K562 (cell line): ENCODE results near the gene CCR5AS.

ENCODE experiments used
- CHD2 ChIP-seq: IDR thresholded peaks from 2 replicates; pipeline ENCODE4 v1.6.1; 2011; ENCODE audit warnings: low read depth, low read length
- DIDO1 ChIP-seq: fragments of 450-650 bp; IDR thresholded peaks from 2 replicates; pipeline ENCODE4 v1.6.1; 2016; ENCODE audit warnings: low read depth, missing biosample characterization, missing genetic modification characterization
- E2F6 ChIP-seq, 2 experiments: IDR thresholded peaks; 2 replicates each; pipeline ENCODE4 v1.6.1; 2011; ENCODE audit warnings: borderline replicate concordance in 1 of 2, control low read depth in 1 of 2, low read depth in 1 of 2, low read length in 1 of 2, mild to moderate bottlenecking in 1 of 2, mixed read lengths in 1 of 2, moderate library complexity in 1 of 2; ENCODE audit not compliant: insufficient read depth in 1 of 2, insufficient read length in 1 of 2, poor library complexity in 1 of 2, severe bottlenecking in 1 of 2; ENCODE audit errors: extremely low read depth in 1 of 2
- FOXK1 ChIP-seq: sonication (generic); formaldehyde crosslinking; IDR thresholded peaks from 2 replicates; pipeline ENCODE4 v1.8.0; 2022; ENCODE audit warnings: missing genetic modification reagents, mild to moderate bottlenecking, borderline replicate concordance
- FOXP1 ChIP-seq: sonication (generic); formaldehyde crosslinking; IDR thresholded peaks from 2 replicates; pipeline ENCODE4 v1.8.0; 2022; ENCODE audit warnings: mild to moderate bottlenecking, missing genetic modification reagents
- NR0B1 ChIP-seq: fragments of 450-650 bp; IDR thresholded peaks from one replicate; pipeline ENCODE4 v1.6.1; 2018; ENCODE audit warnings: mild to moderate bottlenecking, moderate library complexity; ENCODE audit not compliant: partially characterized antibody
- POLR2A ChIP-seq: fragments of 450-650 bp; conservative IDR thresholded peaks from 2 replicates; pipeline ENCODE4 v1.6.1; 2016
- ZC3H8 ChIP-seq: fragments of 450-650 bp; IDR thresholded peaks from 2 replicates; pipeline ENCODE4 v1.6.1; 2017
- ZNF785 ChIP-seq: fragments of 250-450 bp; sonication (Bioruptor Pico); IDR thresholded peaks from 2 replicates; pipeline ENCODE4 v1.4.0; 2020; ENCODE audit warnings: mild to moderate bottlenecking
- TF ChIP-seq, protein P1 (sequence below): fragments of 250-450 bp; sonication (Bioruptor Pico); IDR thresholded peaks from 2 replicates; pipeline ENCODE4 v1.4.0; 2020; ENCODE audit warnings: borderline replicate concordance

CCR5AS gene

GRCh38 chr3:46454209-46454595, 47.3 kb upstream of the CCR5AS start (continued):
- TF ChIP-seq, protein P1, sequence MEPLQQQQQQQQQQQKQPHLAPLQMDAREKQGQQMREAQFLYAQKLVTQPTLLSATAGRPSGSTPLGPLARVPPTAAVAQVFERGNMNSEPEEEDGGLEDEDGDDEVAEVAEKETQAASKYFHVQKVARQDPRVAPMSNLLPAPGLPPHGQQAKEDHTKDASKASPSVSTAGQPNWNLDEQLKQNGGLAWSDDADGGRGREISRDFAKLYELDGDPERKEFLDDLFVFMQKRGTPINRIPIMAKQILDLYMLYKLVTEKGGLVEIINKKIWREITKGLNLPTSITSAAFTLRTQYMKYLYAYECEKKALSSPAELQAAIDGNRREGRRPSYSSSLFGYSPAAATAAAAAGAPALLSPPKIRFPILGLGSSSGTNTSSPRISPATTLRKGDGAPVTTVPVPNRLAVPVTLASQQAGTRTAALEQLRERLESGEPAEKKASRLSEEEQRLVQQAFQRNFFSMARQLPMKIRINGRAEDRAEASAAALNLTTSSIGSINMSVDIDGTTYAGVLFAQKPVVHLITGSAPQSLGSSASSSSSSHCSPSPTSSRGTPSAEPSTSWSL (CRISPR knock-in tag), result no peak
- no peak for TF ChIP-seq FOXP1 (CRISPR knock-in tag)
- no peak for TF ChIP-seq DIDO1 (tag)
- TF ChIP-seq FOXK1 (CRISPR knock-in tag), result no peak
- no peak for TF ChIP-seq ZNF785 (CRISPR knock-in tag)
- TF ChIP-seq CHD2, result no peak
- TF ChIP-seq POLR2A, result no peak
- no peak for TF ChIP-seq E2F6 (IDR thresholded peaks at IDR 0.05; ENCODE audit: borderline replicate concordance in 1 of 2, extremely low read depth in 1 of 2, insufficient read depth in 1 of 2, insufficient read length in 1 of 2, low read depth in 1 of 2, low read length in 1 of 2, poor library complexity in 1 of 2, severe bottlenecking in 1 of 2)
- TF ChIP-seq ZC3H8, result no peak
- TF ChIP-seq NR0B1, result no peak
